ENCODE measurements around the gene SPOUT1. TPM values are rescaled to one million over a fixed set of nuclear protein-coding genes. Genes with fewer than 3 reads are reported as not detected.

Gene SPOUT1
- total RNA-seq, 1 experiment from 2014 or later, result 59.6 TPM

GRCh38 chr9:128774804-128775203 lies 54.8 kb downstream of the SPOUT1 start:
- Histone ChIP-seq H3K79me2 (ENCODE audit: low read depth) (peaks cover 17% of the 10 kb centered on the region), H3K27ac (no peak overlapping the region), H3K9me2 (ENCODE audit: insufficient read depth) (no peaks in the 10 kb centered on the region), H2AFZ (no peak overlapping the region), H3K27me3 (ENCODE audit: insufficient read depth, low read depth) (no peaks in the 10 kb centered on the region), H3K4me3 (no peak overlapping the region), H3F3A (ENCODE audit: insufficient read depth, low read depth) (peaks cover 34% of the 10 kb centered on the region), H3K4me1 (replicated peaks; ENCODE audit: insufficient read depth) (peaks cover 9% of the 10 kb centered on the region; the same call in 1 of the 2 replicates), H4K20me1 (ENCODE audit: insufficient read depth) (no peaks in the 10 kb centered on the region), H3K4me2 (no peak overlapping the region), H3K36me3 (ENCODE audit: low read depth) (no peaks in the 10 kb centered on the region), H3K9me3 (ENCODE audit: insufficient read depth, low read depth) (no peaks in the 10 kb centered on the region)
- no peak for DNase-seq
- intact Hi-C loops (cut with micrococcal nuclease; ENCODE audit: unreplicated experiment), result no loop called here
- no TSS peak for BruUV-seq (replicated peaks)
- ChIA-PET POLR2A (ENCODE audit: unreplicated experiment) (no interaction called here), CTCF (interaction anchor here (0.7 kb wide), 1 partner anchor 42 kb away, joined by 4 read pairs; no protein-coding TSS in a partner anchor)
- TF ChIP-seq EZH2 (IDR thresholded peaks at IDR 0.05; ENCODE audit: low read depth), result no peak
- TF ChIP-seq CTCF (conservative IDR thresholded peaks at IDR 0.05), result no peak

GRCh38 chr9:128773049-128773448 lies 56.5 kb downstream of the SPOUT1 start:
- POLR2A ChIA-PET (ENCODE audit: unreplicated experiment), result no interaction called here
- peaks cover 34% of the 10 kb centered on the region for H3F3A ChIP-seq (ENCODE audit: insufficient read depth, low read depth)
- no TSS peak for BruUV-seq (replicated peaks)
- intact Hi-C loops (cut with micrococcal nuclease; ENCODE audit: unreplicated experiment), result no loop called here
- peaks cover 11% of the 10 kb centered on the region; the same call in 1 of the 2 replicates for H3K4me1 ChIP-seq (replicated peaks; ENCODE audit: insufficient read depth)
- no peak for TF ChIP-seq CTCF (conservative IDR thresholded peaks at IDR 0.05)
- TF ChIP-seq EZH2 (IDR thresholded peaks at IDR 0.05; ENCODE audit: low read depth), result no peak
- H3K27me3 ChIP-seq (ENCODE audit: insufficient read depth, low read depth), result no peaks in the 10 kb centered on the region
- CTCF ChIA-PET, result no interaction called here
- no peak overlapping the region; the same call in 1 of the 2 replicates for H2AFZ ChIP-seq
- H3K36me3 ChIP-seq (ENCODE audit: low read depth), result no peaks in the 10 kb centered on the region
- peaks cover 31% of the 10 kb centered on the region for H3K79me2 ChIP-seq (ENCODE audit: low read depth)
- H4K20me1 ChIP-seq (ENCODE audit: insufficient read depth), result no peaks in the 10 kb centered on the region
- no peak overlapping the region for H3K4me3 ChIP-seq
- no peaks in the 10 kb centered on the region for H3K9me2 ChIP-seq (ENCODE audit: insufficient read depth)
- no peaks in the 10 kb centered on the region for H3K9me3 ChIP-seq (ENCODE audit: insufficient read depth, low read depth)
- H3K27ac ChIP-seq, result no peak overlapping the region
- no peak for DNase-seq
- H3K4me2 ChIP-seq, result 0 out of 2 replicates have a peak overlapping the region, but pooled peaks have one; percentile 70

GRCh38 chr9:128771745-128772519 lies 57.7 kb downstream of the SPOUT1 start, which contains the start of gene ZER1:
Gene ZER1 (minus strand): TSS chr9:128771927. CDS start chr9:128755565, 16,362 bp downstream.
- POLR2A ChIA-PET (ENCODE audit: unreplicated experiment), result interaction anchor here (0.6 to 0.8 kb wide), 3 partner anchors 48 to 723 kb away, joined by 5 to 13 read pairs (median 6); partner anchors contain the start of gene ZDHHC12
- TSS peak; percentile 73 for BruUV-seq (replicated peaks)
- intact Hi-C loops (cut with micrococcal nuclease; ENCODE audit: unreplicated experiment), result loop anchor here (1.0 kb wide), 3 partner anchors 15 to 137 kb away; partner anchors contain the start of genes TBC1D13 and ZDHHC12

More at GRCh38 chr9:128771745-128772519, 57.7 kb downstream of the SPOUT1 start, which contains the start of gene ZER1:
- peak; percentile 77 to 95 for DNase-seq
- H3K27ac ChIP-seq, result peak within 1 kb of the TSS; percentile 74
- CTCF ChIA-PET, result interaction anchor here (0.6 kb wide), 1 partner anchor 321 kb away, joined by 5 read pairs; no protein-coding TSS in a partner anchor
- peak within 1 kb of the TSS; percentile 85 for H2AFZ ChIP-seq
- peaks cover 34% of the 10 kb centered on the region for H3F3A ChIP-seq (ENCODE audit: insufficient read depth, low read depth)
- no peaks in the 10 kb centered on the region for H3K27me3 ChIP-seq (ENCODE audit: insufficient read depth, low read depth)
- H3K36me3 ChIP-seq (ENCODE audit: low read depth), result no peaks in the 10 kb centered on the region; the same call in 1 of the 2 replicates
- H3K4me2 ChIP-seq, result peak within 1 kb of the TSS; percentile 89
- peak within 1 kb of the TSS; percentile 80 for H3K4me3 ChIP-seq
- H3K4me1 ChIP-seq (replicated peaks; ENCODE audit: insufficient read depth), result peaks cover 11% of the 10 kb centered on the region; the same call in 1 of the 2 replicates
- peaks cover 31% of the 10 kb centered on the region for H3K79me2 ChIP-seq (ENCODE audit: low read depth)
- H3K9me3 ChIP-seq (ENCODE audit: insufficient read depth, low read depth), result no peaks in the 10 kb centered on the region
- no peak for TF ChIP-seq EZH2 (IDR thresholded peaks at IDR 0.05; ENCODE audit: low read depth)
- TF ChIP-seq CTCF (conservative IDR thresholded peaks at IDR 0.05), result no peak
- H3K9me2 ChIP-seq (ENCODE audit: insufficient read depth), result no peaks in the 10 kb centered on the region
- H4K20me1 ChIP-seq (ENCODE audit: insufficient read depth), result no peaks in the 10 kb centered on the region
